Choroid plexus epithelial cell (primary cell): ENCODE measurements around the gene ATP4A.

Experiments used
- DNase-seq: peaks from one replicate; pipeline ENCODE4 v3.0.0-alpha.2; 2010; ENCODE audit warnings: low read depth
- H3K4me3 ChIP-seq: 2 replicates; pipeline ENCODE4 v1.5.1; 2011; ENCODE audit warnings: low read depth, mild to moderate bottlenecking, control low read depth, low read length, moderate library complexity
- TF ChIP-seq, protein P1 (sequence below): conservative IDR thresholded peaks from 2 replicates; pipeline ENCODE4 v1.5.1; 2011; ENCODE audit warnings: low read depth, mild to moderate bottlenecking, control low read depth, inconsistent platforms, low read length, moderate library complexity

The ATP4A gene

GRCh38 chr19:35559281-35559659, 4.2 kb downstream of the ATP4A start:
- DNase-seq, result no peak
- TF ChIP-seq, protein P1, sequence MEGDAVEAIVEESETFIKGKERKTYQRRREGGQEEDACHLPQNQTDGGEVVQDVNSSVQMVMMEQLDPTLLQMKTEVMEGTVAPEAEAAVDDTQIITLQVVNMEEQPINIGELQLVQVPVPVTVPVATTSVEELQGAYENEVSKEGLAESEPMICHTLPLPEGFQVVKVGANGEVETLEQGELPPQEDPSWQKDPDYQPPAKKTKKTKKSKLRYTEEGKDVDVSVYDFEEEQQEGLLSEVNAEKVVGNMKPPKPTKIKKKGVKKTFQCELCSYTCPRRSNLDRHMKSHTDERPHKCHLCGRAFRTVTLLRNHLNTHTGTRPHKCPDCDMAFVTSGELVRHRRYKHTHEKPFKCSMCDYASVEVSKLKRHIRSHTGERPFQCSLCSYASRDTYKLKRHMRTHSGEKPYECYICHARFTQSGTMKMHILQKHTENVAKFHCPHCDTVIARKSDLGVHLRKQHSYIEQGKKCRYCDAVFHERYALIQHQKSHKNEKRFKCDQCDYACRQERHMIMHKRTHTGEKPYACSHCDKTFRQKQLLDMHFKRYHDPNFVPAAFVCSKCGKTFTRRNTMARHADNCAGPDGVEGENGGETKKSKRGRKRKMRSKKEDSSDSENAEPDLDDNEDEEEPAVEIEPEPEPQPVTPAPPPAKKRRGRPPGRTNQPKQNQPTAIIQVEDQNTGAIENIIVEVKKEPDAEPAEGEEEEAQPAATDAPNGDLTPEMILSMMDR, result no peak
- no peak overlapping the region for H3K4me3 ChIP-seq

- TF ChIP-seq, protein P1, result no peak
- DNase-seq, result no peak
- H3K4me3 ChIP-seq, result no peak overlapping the region
These were observed 4.8 kb downstream of the ATP4A start for GRCh38 chr19:35558400-35559280.

DNA sequence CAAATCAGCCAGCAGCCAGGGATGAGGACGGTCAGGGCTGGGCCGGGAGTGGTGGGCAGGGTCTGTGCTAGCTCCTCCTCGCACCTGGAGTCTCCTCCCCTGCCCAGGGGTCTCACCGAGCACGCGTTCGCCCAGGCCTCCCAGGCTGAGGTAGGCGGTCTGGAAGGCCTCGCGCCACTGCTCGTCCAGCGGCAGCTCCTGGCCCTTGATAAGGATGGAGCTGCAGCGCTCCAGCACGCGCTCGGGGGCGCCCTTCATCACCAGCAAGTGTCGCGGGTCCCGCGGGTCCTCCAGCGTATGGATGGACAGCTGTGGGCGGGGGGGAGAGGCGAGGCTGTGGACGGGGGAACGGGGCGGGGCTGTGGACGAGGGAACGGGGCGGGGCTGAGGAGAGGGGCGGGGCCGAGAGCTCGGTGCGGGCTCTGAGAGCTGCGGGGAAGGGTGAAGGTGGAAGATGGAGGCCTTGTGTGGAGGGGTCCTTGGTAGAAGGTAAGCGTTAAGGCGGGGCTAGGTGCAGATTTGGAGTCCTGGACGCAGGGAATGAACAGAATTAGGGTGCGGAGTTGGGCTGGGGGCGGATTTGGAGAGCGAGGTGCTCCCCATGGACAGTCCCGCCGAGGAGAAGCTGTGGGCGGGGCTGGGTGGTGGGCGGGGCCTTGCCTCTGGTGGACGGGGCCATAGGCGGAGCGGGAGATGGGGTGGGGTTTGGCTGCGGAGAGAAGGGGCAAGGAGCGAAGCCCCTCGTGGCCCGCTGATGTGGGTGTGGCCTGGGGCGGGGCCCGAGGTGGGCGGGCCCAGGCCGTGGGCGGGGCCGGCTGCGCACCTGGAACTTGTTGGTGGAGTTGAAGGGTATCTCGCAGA, 5.7 kb downstream of the ATP4A start:
- peak; percentile 50 for DNase-seq
- TF ChIP-seq, protein P1, result no peak

GRCh38 chr19:35556846-35557538, 6.5 kb downstream of the ATP4A start:
- DNase-seq, result no peak
- no peak overlapping the region for H3K4me3 ChIP-seq
- TF ChIP-seq, protein P1, result no peak

More for the DNA sequence above, 5.7 kb downstream of the ATP4A start:
- H3K4me3 ChIP-seq, result peak overlapping the region; percentile 50

- DNase-seq, result no peak
- TF ChIP-seq, protein P1, result no peak
- H3K4me3 ChIP-seq, result no peak overlapping the region
These were observed 7.3 kb downstream of the ATP4A start for GRCh38 chr19:35556025-35556590.

DNA sequence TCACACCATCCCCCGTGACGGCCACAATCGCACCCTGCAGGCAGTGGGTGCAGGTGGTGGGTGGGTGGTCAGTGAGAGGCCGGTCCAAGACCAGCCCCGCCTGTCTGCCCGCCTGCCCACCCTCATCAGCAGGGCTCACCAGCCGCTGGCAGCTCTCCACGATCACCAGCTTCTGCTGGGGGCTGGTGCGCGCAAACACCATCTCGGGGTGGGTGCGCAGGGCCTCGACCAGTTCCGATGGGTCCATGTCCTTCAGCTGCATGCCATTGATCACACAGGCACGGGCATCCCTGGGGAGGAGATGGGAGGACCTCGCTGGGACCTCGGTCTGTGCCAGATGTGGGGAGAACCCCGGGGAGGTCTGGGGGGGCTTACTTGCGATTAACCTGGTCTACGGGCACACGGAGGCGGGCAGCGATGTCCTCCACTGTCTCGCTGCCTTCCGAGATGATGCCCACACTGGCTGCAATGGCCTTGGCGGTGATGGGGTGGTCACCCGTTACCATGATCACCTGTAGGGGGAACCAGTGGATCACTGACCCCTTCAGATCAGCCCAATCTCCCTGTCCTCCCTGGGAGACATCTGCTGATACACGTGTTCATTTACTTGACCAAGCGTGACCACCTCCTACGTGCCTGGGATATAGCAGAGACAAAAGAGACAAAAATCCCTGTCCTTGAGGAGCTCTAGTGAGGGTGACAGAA, 8.0 kb downstream of the ATP4A start:
- DNase-seq, result peak; percentile 42
- TF ChIP-seq, protein P1, result peak; percentile 44

More for the DNA sequence above, 8.0 kb downstream of the ATP4A start:
- H3K4me3 ChIP-seq, result no peak overlapping the region
